Neuronal stem cell (in vitro differentiated cells): ENCODE measurements around the gene ELMO2.

Source experiments
- DNase-seq: peaks from one replicate; pipeline ENCODE4 v3.0.0-alpha.2; 2013; ENCODE audit warnings: low spot score
- H2AFZ ChIP-seq: one replicate; pipeline ENCODE4 v1.6.1; 2013; ENCODE audit warnings: mild to moderate bottlenecking, low read length, inconsistent platforms
- H2AK5ac ChIP-seq: 2 replicates; pipeline ENCODE4 v1.6.1; 2013; ENCODE audit warnings: low read depth, mild to moderate bottlenecking, inconsistent platforms, low read length, moderate library complexity, mixed read lengths
- H2BK120ac ChIP-seq: 2 replicates; pipeline ENCODE4 v1.6.1; 2013; ENCODE audit warnings: low read depth, mild to moderate bottlenecking, inconsistent platforms, low read length, moderate library complexity, mixed read lengths
- H2BK12ac ChIP-seq: one replicate; pipeline ENCODE4 v1.6.1; 2013; ENCODE audit warnings: low read length, inconsistent platforms
- H2BK15ac ChIP-seq: 2 replicates; pipeline ENCODE4 v1.6.1; 2013; ENCODE audit warnings: mild to moderate bottlenecking, low read length, inconsistent platforms, mixed read lengths
- H2BK5ac ChIP-seq: one replicate; pipeline ENCODE4 v1.6.1; 2013; ENCODE audit warnings: inconsistent platforms, mild to moderate bottlenecking, low read length, moderate library complexity
- H3K14ac ChIP-seq: one replicate; pipeline ENCODE4 v1.6.1; 2013; ENCODE audit warnings: low read length, inconsistent platforms
- H3K18ac ChIP-seq: 2 replicates; pipeline ENCODE4 v1.6.1; 2013; ENCODE audit warnings: low read length, inconsistent platforms
- H3K23ac ChIP-seq: 2 replicates; pipeline ENCODE4 v1.6.1; 2013; ENCODE audit warnings: low read depth, mild to moderate bottlenecking, mixed read lengths, low read length, inconsistent platforms; ENCODE audit not compliant: poor library complexity
- H3K27ac ChIP-seq: replicated peaks from 3 replicates; pipeline ENCODE4 v1.5.1; 2013; ENCODE audit warnings: low read length, inconsistent platforms
- H3K27me3 ChIP-seq, 3 experiments: 2 replicates each; pipeline ENCODE4 v1.6.1; 2013; ENCODE audit warnings: low read length in 3 of 3, mild to moderate bottlenecking in 2 of 3, inconsistent platforms in 1 of 3, low read depth in 1 of 3, mixed read lengths in 1 of 3, moderate library complexity in 1 of 3; ENCODE audit not compliant: control insufficient read depth in 3 of 3, insufficient read depth in 3 of 3
- H3K36me3 ChIP-seq, 2 donors: replicated peaks in 1 of 2; 2 replicates each; pipeline ENCODE4 v1.6.1; 2013; ENCODE audit warnings: low read length in 2 of 2; ENCODE audit not compliant: control insufficient read depth in 2 of 2, insufficient read depth in 2 of 2
- H3K4ac ChIP-seq: 2 replicates; pipeline ENCODE4 v1.6.1; 2013; ENCODE audit warnings: inconsistent platforms, mild to moderate bottlenecking, low read length, moderate library complexity
- H3K4me1 ChIP-seq, 2 donors: 1 replicate in 1 of 2; 2 replicates in 1 of 2; pipeline ENCODE4 v1.6.1; 2013; ENCODE audit warnings: low read length in 2 of 2, low read depth in 1 of 2; ENCODE audit not compliant: control insufficient read depth in 2 of 2, insufficient read depth in 1 of 2
- H3K4me2 ChIP-seq: one replicate; pipeline ENCODE4 v1.6.1; 2013; ENCODE audit warnings: mild to moderate bottlenecking, low read length, inconsistent platforms; ENCODE audit not compliant: insufficient read depth, poor library complexity, severe bottlenecking
- H3K4me3 ChIP-seq, 2 donors: 2 replicates each; pipeline ENCODE4 v1.5.1; 2013; ENCODE audit warnings: low read length in 2 of 2, mild to moderate bottlenecking in 2 of 2, inconsistent platforms in 1 of 2, moderate library complexity in 1 of 2
- H3K79me1 ChIP-seq: one replicate; pipeline ENCODE4 v1.6.1; 2013; ENCODE audit warnings: low read depth, mild to moderate bottlenecking, inconsistent platforms, low read length, moderate library complexity
- H3K9ac ChIP-seq: one replicate; pipeline ENCODE4 v1.6.1; 2013; ENCODE audit warnings: mild to moderate bottlenecking, low read depth, low read length, inconsistent platforms; ENCODE audit not compliant: poor library complexity
- H3K9me3 ChIP-seq, 2 donors: replicated peaks in 1 of 2; 2 replicates each; pipeline versions ENCODE3 to v1.6.1; 2013; ENCODE audit warnings: low read length in 2 of 2, mild to moderate bottlenecking in 2 of 2, inconsistent platforms in 1 of 2, low read depth in 1 of 2, mixed read lengths in 1 of 2, moderate library complexity in 1 of 2; ENCODE audit not compliant: control insufficient read depth in 2 of 2, insufficient read depth in 1 of 2
- H4K8ac ChIP-seq: one replicate; pipeline ENCODE4 v1.6.1; 2013; ENCODE audit warnings: low read depth, mild to moderate bottlenecking, inconsistent platforms, low read length, moderate library complexity
- H4K91ac ChIP-seq: one replicate; pipeline ENCODE4 v1.6.1; 2013; ENCODE audit warnings: low read length, low read depth, mild to moderate bottlenecking, inconsistent platforms; ENCODE audit not compliant: poor library complexity
- WGBS, 2 donors: extraction: QIAGEN DNeasy Blood & Tissue Kit; methylation state at CpG; one replicate each; pipeline ENCODE4 v1.1.7; 2013; ENCODE audit warnings: missing lambda C conversion rate in 2 of 2, mixed read lengths in 1 of 2; ENCODE audit not compliant: insufficient read length in 2 of 2, insufficient replicate concordance in 1 of 2; ENCODE audit errors: extremely low coverage in 2 of 2; 5-methylcytosine and 5-hydroxymethylcytosine counted together

ELMO2 gene

DNA sequence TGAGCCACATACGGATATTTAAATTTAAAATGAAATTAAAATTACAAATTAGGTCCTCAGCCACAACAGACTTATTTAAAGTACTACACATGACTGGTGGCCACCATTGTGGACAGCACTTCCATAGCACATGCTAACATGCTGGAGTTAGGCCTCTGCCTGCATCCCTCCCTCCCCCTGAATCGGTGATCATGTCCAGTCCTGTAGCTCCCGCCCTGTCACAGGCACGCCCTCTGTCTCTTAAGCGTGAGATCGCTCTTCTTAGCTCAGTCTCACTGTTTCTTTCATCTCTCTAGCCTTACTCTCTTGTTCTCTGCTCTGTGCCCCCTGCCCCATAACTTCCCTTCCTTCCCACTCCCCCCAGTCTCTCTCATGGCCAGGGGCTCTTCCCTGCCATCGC is 28.9 kb downstream of the ELMO2 start:
- H3K14ac ChIP-seq, result no peak overlapping the region
- H3K27me3 ChIP-seq, result no peaks in the 10 kb centered on the region
- H2AFZ ChIP-seq, result no peak overlapping the region
- no peak overlapping the region for H2AK5ac ChIP-seq
- no peak overlapping the region for H4K8ac ChIP-seq
- no peak overlapping the region for H3K27ac ChIP-seq
- no peak overlapping the region for H3K4me2 ChIP-seq
- H3K18ac ChIP-seq, result no peak overlapping the region
- H2BK5ac ChIP-seq, result no peak overlapping the region
- H3K23ac ChIP-seq, result no peak overlapping the region
- H3K9me3 ChIP-seq, result no peaks in the 10 kb centered on the region
- H2BK15ac ChIP-seq, result no peak overlapping the region
- H3K79me1 ChIP-seq, result no peaks in the 10 kb centered on the region
- peaks cover 0 to 2% of the 10 kb centered on the region in 2 donors for H3K4me1 ChIP-seq
- no peak overlapping the region for H2BK120ac ChIP-seq
- WGBS, 2 donors, result no CpG with 5 or more reads among the region's 7 CpGs
- no peak overlapping the region for H3K9ac ChIP-seq
- H4K91ac ChIP-seq, result no peak overlapping the region
- no peak overlapping the region for H3K4ac ChIP-seq
- no peak overlapping the region for H3K4me3 ChIP-seq
- DNase-seq, result no peak
- peaks cover 58 to 98% of the 10 kb centered on the region in 2 donors for H3K36me3 ChIP-seq
- H2BK12ac ChIP-seq, result no peak overlapping the region

DNA sequence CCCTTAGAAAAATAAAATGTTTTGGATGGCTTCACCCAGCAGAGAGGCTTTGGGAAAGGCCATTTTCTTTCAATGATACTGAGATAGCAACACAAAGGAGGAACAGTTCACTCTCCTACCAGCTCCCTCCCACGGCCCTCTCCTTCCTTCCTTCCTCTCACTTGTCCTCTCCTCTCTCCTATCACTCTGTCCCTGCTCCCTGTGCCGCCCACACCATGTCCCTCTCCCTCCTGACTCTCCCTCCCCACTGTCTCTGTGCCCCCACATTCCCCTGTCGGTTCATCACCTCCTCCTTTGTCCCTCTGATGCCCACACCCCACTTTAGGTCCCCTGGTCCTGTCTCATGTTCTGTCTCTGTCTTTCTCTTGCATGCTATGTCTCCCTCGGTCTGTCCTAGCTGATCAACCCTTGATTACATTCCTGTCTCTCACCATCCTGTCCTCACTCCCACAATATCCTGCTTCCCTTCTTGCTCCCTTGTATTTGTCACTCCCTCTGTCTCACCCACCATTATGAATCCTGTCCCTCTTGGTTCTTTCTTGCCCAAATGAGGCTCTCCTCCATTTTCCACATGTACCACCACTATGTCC is 30.1 kb downstream of the ELMO2 start:
- Histone ChIP-seq H4K91ac (no peak overlapping the region), H3K27ac (no peak overlapping the region), H2BK120ac (no peak overlapping the region), H3K4me1 (peaks cover 0 to 2% of the 10 kb centered on the region in 2 donors), H2BK12ac (no peak overlapping the region), H2BK15ac (no peak overlapping the region), H2AFZ (no peak overlapping the region), H2BK5ac (no peak overlapping the region), H3K27me3 (no peaks in the 10 kb centered on the region), H3K79me1 (no peaks in the 10 kb centered on the region), H3K9me3 (no peaks in the 10 kb centered on the region), H3K4ac (no peak overlapping the region), H3K9ac (no peak overlapping the region), H3K18ac (no peak overlapping the region), H3K14ac (no peak overlapping the region), H4K8ac (no peak overlapping the region), H2AK5ac (no peak overlapping the region), H3K4me3 (no peak overlapping the region), H3K36me3 (peaks cover 59 to 98% of the 10 kb centered on the region in 2 donors), H3K4me2 (no peak overlapping the region), H3K23ac (no peak overlapping the region)
- DNase-seq, result no peak
- WGBS, 2 donors, result no CpG with 5 or more reads among the region's 4 CpGs

DNA sequence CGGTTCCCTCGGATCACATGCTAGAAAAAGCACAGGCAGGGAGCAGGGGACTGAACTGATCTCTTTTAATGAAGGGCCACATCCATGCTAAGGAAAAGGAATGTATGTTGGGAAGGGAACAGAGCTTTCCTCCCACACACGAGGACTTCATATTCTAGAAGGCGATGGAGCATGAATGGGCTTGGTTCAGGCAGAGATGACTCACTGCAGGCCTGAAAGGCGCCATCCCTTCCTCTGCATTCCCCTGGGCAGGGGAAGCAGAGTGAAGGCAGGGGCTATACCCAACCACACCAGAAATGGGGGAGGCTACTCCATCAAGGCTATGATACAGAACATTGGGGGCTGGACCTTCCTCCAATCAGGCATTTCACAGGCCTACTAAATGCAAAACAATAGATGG is 30.6 kb downstream of the ELMO2 start:
- Histone ChIP-seq H2AK5ac (no peak overlapping the region), H2BK120ac (no peak overlapping the region), H3K9me3 (no peaks in the 10 kb centered on the region), H3K14ac (no peak overlapping the region), H4K91ac (no peak overlapping the region), H3K4me3 (no peak overlapping the region), H3K27ac (no peak overlapping the region), H4K8ac (no peak overlapping the region), H3K4ac (no peak overlapping the region), H3K27me3 (no peaks in the 10 kb centered on the region), H2BK5ac (no peak overlapping the region), H3K36me3 (peaks cover 64 to 98% of the 10 kb centered on the region in 2 donors), H2BK15ac (no peak overlapping the region), H3K23ac (no peak overlapping the region), H2AFZ (no peak overlapping the region), H2BK12ac (no peak overlapping the region), H3K4me2 (no peak overlapping the region), H3K9ac (no peak overlapping the region), H3K79me1 (no peaks in the 10 kb centered on the region), H3K18ac (no peak overlapping the region), H3K4me1 (peaks cover 0 to 2% of the 10 kb centered on the region in 2 donors)
- no CpG with 5 or more reads among the region's 5 CpGs for WGBS, 2 donors
- DNase-seq, result no peak

DNA sequence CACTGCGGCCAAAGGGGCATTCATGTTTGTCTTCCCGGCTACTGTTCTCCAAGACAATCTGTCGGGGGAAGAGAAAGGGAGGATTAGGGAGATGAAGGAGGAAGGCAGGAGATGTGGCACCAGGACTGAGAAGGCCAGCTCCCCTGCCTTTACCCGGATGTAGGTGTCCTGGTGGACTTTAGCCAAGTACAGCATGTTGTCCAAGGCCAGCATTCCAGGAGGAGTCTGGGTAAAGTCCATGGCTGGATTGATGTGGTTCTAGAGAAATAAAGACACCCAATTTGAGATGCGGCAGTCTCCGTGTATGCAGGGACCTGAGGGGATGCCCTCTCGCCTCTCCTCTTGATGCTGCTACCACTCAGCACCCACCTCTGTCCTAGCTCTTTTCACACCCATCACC is 32.0 kb downstream of the ELMO2 start:
- Histone ChIP-seq H3K9me3 (no peaks in the 10 kb centered on the region), H3K4me2 (no peak overlapping the region), H3K27me3 (no peaks in the 10 kb centered on the region), H3K18ac (no peak overlapping the region), H3K9ac (no peak overlapping the region), H3K4me3 (no peak overlapping the region), H3K23ac (no peak overlapping the region), H2AFZ (no peak overlapping the region), H4K8ac (no peak overlapping the region), H2BK15ac (no peak overlapping the region), H2BK120ac (no peak overlapping the region), H3K27ac (no peak overlapping the region), H3K4ac (no peak overlapping the region), H3K4me1 (peaks cover 0 to 2% of the 10 kb centered on the region in 2 donors), H3K36me3 (peaks cover 64 to 98% of the 10 kb centered on the region in 2 donors), H2AK5ac (no peak overlapping the region), H3K79me1 (no peaks in the 10 kb centered on the region), H2BK12ac (no peak overlapping the region), H2BK5ac (no peak overlapping the region), H3K14ac (no peak overlapping the region), H4K91ac (no peak overlapping the region)
- whole genome bisulfite sequencing, 2 donors, result no CpG with 5 or more reads among the region's 7 CpGs
- DNase-seq, result no peak
